Measurements from ENCODE around the gene ASL. TPM values are rescaled to one million over a fixed set of nuclear protein-coding genes. Genes with fewer than 3 reads are reported as not detected.
A peak's percentile ranks its signal among the peaks of the same experiment; 100 is the strongest.
"Not testable (repeated sequence)": the region's sequence is repeated elsewhere in the genome, so short reads cannot be mapped to it uniquely, and the experiment has no call there.

ASL gene
- total RNA-seq, 2 donors from 2014 or later, result 24.0 to 36.4 TPM

DNA sequence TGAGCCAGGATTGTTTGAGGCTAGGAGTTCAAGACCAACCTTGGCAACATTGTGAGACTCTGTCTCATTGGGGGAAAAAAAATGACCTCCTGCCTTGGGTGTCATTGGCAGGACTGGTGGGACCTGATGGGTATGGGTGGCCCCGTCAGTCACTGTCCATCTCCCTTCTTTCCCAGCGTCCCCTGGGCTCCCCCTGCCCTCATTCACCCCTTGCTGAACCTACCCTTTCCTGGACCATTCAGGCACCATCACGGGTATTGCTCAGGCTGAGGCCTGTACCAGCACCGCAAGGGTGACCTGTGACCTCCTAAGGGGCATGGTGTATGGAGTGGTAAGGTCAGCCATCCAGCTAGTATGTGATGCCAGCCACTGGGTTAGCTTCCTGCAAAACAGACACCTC lies 19.4 kb downstream of the ASL start:
- H3K36me3 ChIP-seq, result no peaks in the 10 kb centered on the region
- DNase-seq (ENCODE audit: low spot score), result no peak
- intact Hi-C loops (cut with DNase I), result no loop called here
- H3K27ac ChIP-seq, result no peak overlapping the region
- no peaks in the 10 kb centered on the region for H3K4me1 ChIP-seq (replicated peaks)
- no peaks in the 10 kb centered on the region for H3K9me3 ChIP-seq
- no peak overlapping the region for H3K4me3 ChIP-seq
- WGBS, result 90% methylated on average over 4 of the region's 4 CpGs
- TF ChIP-seq, protein P1, sequence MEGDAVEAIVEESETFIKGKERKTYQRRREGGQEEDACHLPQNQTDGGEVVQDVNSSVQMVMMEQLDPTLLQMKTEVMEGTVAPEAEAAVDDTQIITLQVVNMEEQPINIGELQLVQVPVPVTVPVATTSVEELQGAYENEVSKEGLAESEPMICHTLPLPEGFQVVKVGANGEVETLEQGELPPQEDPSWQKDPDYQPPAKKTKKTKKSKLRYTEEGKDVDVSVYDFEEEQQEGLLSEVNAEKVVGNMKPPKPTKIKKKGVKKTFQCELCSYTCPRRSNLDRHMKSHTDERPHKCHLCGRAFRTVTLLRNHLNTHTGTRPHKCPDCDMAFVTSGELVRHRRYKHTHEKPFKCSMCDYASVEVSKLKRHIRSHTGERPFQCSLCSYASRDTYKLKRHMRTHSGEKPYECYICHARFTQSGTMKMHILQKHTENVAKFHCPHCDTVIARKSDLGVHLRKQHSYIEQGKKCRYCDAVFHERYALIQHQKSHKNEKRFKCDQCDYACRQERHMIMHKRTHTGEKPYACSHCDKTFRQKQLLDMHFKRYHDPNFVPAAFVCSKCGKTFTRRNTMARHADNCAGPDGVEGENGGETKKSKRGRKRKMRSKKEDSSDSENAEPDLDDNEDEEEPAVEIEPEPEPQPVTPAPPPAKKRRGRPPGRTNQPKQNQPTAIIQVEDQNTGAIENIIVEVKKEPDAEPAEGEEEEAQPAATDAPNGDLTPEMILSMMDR (IDR thresholded peaks at IDR 0.05), result no peak
- TF ChIP-seq POLR2A (IDR thresholded peaks at IDR 0.05), result no peak
- TF ChIP-seq POLR2AphosphoS5 (IDR thresholded peaks at IDR 0.05), result no peak
- H3K27me3 ChIP-seq (replicated peaks; ENCODE audit: insufficient read depth), result no peaks in the 10 kb centered on the region

DNA sequence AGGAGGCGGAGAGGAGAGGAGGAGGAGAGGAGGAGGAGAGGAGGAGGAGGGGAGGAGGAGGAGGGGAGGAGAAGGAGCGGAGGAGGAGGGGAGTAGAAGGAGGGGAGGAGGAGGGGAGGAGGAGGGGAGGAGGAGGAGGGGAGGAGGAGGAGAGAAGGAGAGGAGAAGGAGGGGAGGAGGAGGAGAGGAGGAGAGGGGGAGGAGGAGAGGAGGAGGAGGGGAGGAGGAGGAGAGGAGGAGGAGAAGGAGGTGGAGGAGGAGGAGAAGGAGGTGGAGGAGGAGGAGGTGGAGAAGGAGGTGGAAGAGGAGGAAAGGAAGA lies 23.6 kb downstream of the ASL start:
- Histone ChIP-seq H3K27me3 (replicated peaks; ENCODE audit: insufficient read depth) (no peaks in the 10 kb centered on the region), H3K4me3 (no peak overlapping the region), H3K4me1 (replicated peaks) (no peaks in the 10 kb centered on the region), H3K36me3 (no peaks in the 10 kb centered on the region), H3K9me3 (no peaks in the 10 kb centered on the region), H3K27ac (peak overlapping the region; percentile 87 to 91)
- 38% methylated on average over 2 of the region's 2 CpGs for WGBS
- intact Hi-C loops (cut with DNase I), result no loop called here
- TF ChIP-seq POLR2AphosphoS5 (IDR thresholded peaks at IDR 0.05) (no peak), POLR2A (IDR thresholded peaks at IDR 0.05) (no peak)
- TF ChIP-seq, protein P1 (IDR thresholded peaks at IDR 0.05), result no peak
- DNase-seq (ENCODE audit: low spot score), result no peak

DNA sequence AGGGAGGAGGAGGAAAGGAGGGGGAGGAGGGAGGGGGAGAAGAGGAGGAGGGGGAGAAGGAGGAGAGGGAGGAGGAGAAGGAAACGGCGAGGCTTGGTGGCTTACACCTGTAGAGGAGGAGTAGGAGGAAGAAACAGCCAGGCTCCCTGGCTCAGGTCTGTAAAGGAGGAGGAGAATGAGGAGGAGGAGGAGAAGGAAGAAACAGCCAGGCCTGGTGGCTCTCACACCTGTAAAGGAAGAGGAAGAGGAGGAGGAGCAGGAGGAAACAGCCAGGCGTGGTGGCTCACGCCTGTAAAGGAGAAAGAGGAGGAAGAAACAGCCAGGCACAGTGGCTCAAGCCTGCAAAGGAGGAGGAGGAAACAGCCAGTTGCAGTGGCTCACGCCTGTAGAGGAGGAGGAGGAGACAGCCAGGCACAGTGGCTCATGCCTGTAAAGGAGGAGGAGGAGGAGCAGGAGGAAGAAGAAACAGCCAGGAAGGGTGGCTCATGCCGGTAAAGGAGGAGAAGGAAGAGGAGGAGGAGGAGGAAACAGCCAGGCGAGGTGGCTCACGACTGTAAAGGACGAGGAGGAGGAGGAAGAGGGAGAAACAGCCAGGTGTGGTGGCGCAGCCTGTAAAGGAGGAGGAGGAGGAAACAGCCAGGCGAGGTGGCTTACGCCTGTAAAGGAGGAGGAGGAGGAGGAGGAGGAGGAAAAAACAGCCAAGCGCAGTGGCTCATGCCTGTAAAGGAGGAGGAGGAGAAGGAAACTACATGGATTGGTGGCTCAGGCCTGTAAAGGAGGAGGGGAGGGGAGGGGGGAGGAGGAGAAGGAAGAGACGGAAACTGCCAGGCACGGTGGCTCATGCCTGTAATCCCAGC lies 24.2 kb downstream of the ASL start:
- peak overlapping the region; percentile 87 to 91 for H3K27ac ChIP-seq
- peak; percentile 53 for TF ChIP-seq POLR2A (IDR thresholded peaks at IDR 0.05)
- TF ChIP-seq, protein P1 (IDR thresholded peaks at IDR 0.05), result no peak
- peak; percentile 49 for TF ChIP-seq POLR2AphosphoS5 (IDR thresholded peaks at IDR 0.05)
- no peaks in the 10 kb centered on the region for H3K9me3 ChIP-seq
- H3K27me3 ChIP-seq (replicated peaks; ENCODE audit: insufficient read depth), result no peaks in the 10 kb centered on the region
- no peaks in the 10 kb centered on the region for H3K36me3 ChIP-seq
- H3K4me3 ChIP-seq, result peak overlapping the region; percentile 21 to 33
- intact Hi-C loops (cut with DNase I), result no loop called here
- 0% methylated on average over 15 of the region's 15 CpGs for WGBS
- no peaks in the 10 kb centered on the region for H3K4me1 ChIP-seq (replicated peaks)
- peak; percentile 91 for DNase-seq (ENCODE audit: low spot score)

DNA sequence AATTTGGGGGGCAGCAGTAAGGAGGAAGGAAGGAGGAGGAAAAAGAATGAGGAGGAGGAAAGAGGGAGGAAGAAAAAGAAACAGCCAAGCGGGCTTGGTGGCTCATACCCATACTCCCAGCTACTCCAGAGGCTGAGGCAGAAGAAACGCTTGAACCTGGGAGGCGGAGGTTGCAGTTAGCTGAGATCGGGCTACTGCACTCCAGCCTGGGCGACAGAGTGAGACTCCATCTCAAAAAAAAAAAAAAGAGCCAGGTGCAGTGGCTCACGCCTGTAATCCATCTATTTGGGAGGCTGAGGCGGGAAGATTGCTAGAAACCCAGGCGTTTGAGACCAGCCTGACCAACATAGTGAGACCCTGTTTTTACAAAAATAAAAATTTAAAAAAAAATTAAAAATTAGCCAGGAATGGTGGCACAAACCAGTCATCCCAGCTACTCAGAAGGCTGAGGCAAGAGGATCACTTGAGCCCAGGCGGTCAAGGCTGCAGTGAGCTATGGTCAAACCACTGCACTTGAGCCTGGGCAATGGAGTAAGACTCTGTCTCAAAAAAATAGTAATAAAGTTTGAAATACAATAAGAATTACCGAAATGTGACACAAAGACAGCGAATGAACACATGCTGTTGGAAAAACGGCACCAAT lies 24.9 kb downstream of the ASL start:
- intact Hi-C loops (cut with DNase I), result no loop called here
- Histone ChIP-seq H3K27ac (peak overlapping the region; percentile 87 to 91), H3K9me3 (no peaks in the 10 kb centered on the region), H3K36me3 (no peaks in the 10 kb centered on the region), H3K4me1 (replicated peaks) (no peaks in the 10 kb centered on the region), H3K4me3 (peak overlapping the region; percentile 21 to 33), H3K27me3 (replicated peaks; ENCODE audit: insufficient read depth) (no peaks in the 10 kb centered on the region)
- WGBS, result 43% methylated on average over 12 of the region's 12 CpGs
- no peak for DNase-seq (ENCODE audit: low spot score)
- TF ChIP-seq POLR2A (IDR thresholded peaks at IDR 0.05) (no peak), POLR2AphosphoS5 (IDR thresholded peaks at IDR 0.05) (no peak)
- TF ChIP-seq, protein P1 (IDR thresholded peaks at IDR 0.05), result no peak

DNA sequence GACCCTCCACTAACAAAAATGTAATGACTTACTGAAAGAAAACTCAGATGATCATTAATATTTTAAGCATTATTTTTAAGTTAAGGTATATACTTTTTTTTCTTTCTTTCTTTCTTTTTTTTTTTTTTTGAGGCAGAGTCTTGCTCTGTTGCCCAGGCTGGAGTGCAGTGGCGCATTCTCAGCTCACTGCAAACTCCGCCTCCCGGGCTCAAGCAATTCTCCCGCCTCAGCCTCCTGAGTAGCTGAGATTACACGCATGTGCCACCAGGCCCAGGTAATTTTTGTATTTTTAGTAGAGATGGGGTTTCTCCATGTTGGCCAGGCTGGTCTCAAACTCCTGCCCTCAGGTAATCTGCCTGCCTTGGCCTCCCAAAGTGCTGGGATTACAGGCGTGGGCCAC lies 26.5 kb downstream of the ASL start:
- H3K36me3 ChIP-seq; H3K9me3 ChIP-seq; H3K4me3 ChIP-seq; intact Hi-C loops (cut with DNase I); DNase-seq (ENCODE audit: low spot score); H3K27ac ChIP-seq; H3K27me3 ChIP-seq (replicated peaks; ENCODE audit: insufficient read depth); H3K4me1 ChIP-seq (replicated peaks): not testable (repeated sequence)
- WGBS, result 91% methylated on average over 6 of the region's 6 CpGs

DNA sequence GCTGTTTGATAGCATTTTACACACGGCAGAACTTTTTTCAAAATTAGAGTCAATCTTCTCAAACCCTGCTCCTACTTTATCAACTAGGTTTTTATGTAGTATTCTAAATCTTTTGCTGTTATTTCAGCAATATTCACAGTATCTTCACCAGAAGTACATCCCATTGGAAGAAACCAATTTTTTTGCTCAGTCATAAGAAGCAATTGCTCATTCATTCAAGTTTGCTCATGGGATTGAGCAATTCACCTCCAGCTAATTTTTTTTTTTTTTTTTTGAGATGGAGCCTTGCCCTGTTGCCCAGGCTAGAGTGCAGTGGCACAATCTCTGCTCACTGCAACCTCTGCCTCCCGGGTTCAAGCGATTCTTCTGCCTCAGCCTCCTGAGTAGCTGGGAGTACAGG lies 28.4 kb downstream of the ASL start:
- H3K27me3 ChIP-seq (replicated peaks; ENCODE audit: insufficient read depth); H3K4me1 ChIP-seq (replicated peaks); H3K4me3 ChIP-seq; DNase-seq (ENCODE audit: low spot score); intact Hi-C loops (cut with DNase I); H3K27ac ChIP-seq; H3K9me3 ChIP-seq; H3K36me3 ChIP-seq: not testable (repeated sequence)
- WGBS, result 100% methylated on average over 3 of the region's 3 CpGs

Data from prostate gland (tissue), 2 donors.